Body of pancreas (tissue), 4 donors: ENCODE measurements around the gene ASTN2. TPM values are rescaled to one million over a fixed set of nuclear protein-coding genes. Genes with fewer than 3 reads are reported as not detected.

Experiments
- ATAC-seq: fragments of 150-250 bp; one replicate; pipeline ENCODE4 v1.9.1; 2016
- DNase-seq, 4 donors: peaks; one replicate each; pipeline ENCODE4 v3.0.0-alpha.2; 2019
- H3K27ac ChIP-seq, 4 donors: fragments of 200-600 bp; sonication (generic); 1 replicate in 3 of 4; 2 replicates in 1 of 4; pipeline versions ENCODE4 v1.5.1 to v1.6.1; 2016 to 2019; ENCODE audit warnings: mild to moderate bottlenecking in 1 of 4, mixed read lengths in 1 of 4, moderate library complexity in 1 of 4
- H3K27me3 ChIP-seq, 2 donors: fragments of 200-600 bp; sonication (generic); one replicate each; pipeline ENCODE4 v1.6.0; 2016; ENCODE audit warnings: mild to moderate bottlenecking in 1 of 2
- H3K36me3 ChIP-seq, 2 donors: fragments of 200-600 bp; sonication (generic); replicated peaks in 1 of 2; 2 replicates each; pipeline ENCODE4 v1.5.1; 2016; ENCODE audit warnings: low read depth in 2 of 2; ENCODE audit not compliant: insufficient read depth in 1 of 2
- H3K4me1 ChIP-seq: fragments of 200-600 bp; sonication (generic); one replicate; pipeline ENCODE4 v1.6.0; 2016
- H3K4me3 ChIP-seq, 2 donors: fragments of 200-600 bp; sonication (generic); 1 replicate in 1 of 2; 2 replicates in 1 of 2; pipeline ENCODE4 v1.5.1; 2016 to 2019
- H3K9me3 ChIP-seq, 3 donors: fragments of 200-600 bp; sonication (generic); 1 replicate in 2 of 3; 2 replicates in 1 of 3; pipeline ENCODE4 v1.5.1; 2016
- CTCF ChIP-seq, 7 experiments: fragments of 450-650 bp in 4 of 7; fragments of 200-600 bp in 3 of 7; sonication (generic) in 3 of 7; IDR thresholded peaks; one replicate each; pipeline ENCODE4 v1.5.1; 2016 to 2019; ENCODE audit warnings: antibody characterized with exemption in 7 of 7
- POLR2A ChIP-seq, 3 donors: fragments of 450-650 bp; IDR thresholded peaks; one replicate each; pipeline ENCODE4 v1.6.1; 2016; ENCODE audit warnings: antibody characterized with exemption in 3 of 3, mild to moderate bottlenecking in 2 of 3
- WGBS, 2 donors: methylation state at CpG; one replicate each; pipeline ENCODE4 v1.1.5; 2017; 5-methylcytosine and 5-hydroxymethylcytosine counted together
- intact Hi-C: fragments of 100-400 bp; cut with DNase I; formaldehyde crosslinking; loops from one replicate; pipeline ENCODE4 v1.15.1; 2023
- total RNA-seq, 2 donors: library from RNA; depleted of rRNA; stranded (reverse); fragments of >200 nt; gene quantifications; one replicate each; pipeline ENCODE4 v1.1.0, GENCODE V29; 2016

Gene ASTN2
- total RNA-seq, 2 donors from 2014 or later, result 8.2 to 9.6 TPM

GRCh38 chr9:117091529-117091928 is 323.3 kb downstream of the ASTN2 start:
- 51 to 72% methylated on average over 4 of the region's 4 CpGs for WGBS, 2 donors
- no peak for TF ChIP-seq POLR2A (IDR thresholded peaks at IDR 0.05)
- no peak for ATAC-seq
- DNase-seq, result no peak
- Histone ChIP-seq H3K9me3 (no peaks in the 10 kb centered on the region), H3K27ac (no peak overlapping the region), H3K4me3 (no peak overlapping the region), H3K4me1 (no peaks in the 10 kb centered on the region), H3K27me3 (no peaks in the 10 kb centered on the region), H3K36me3 (no peaks in the 10 kb centered on the region)
- intact Hi-C loops, result no loop called here

- no peaks in the 10 kb centered on the region for H3K36me3 ChIP-seq
- no peaks in the 10 kb centered on the region for H3K9me3 ChIP-seq
- H3K4me1 ChIP-seq, result no peaks in the 10 kb centered on the region
- DNase-seq (no peak), ATAC-seq (no peak)
- WGBS, 2 donors, result 79 to 82% methylated on average over 6 of the region's 6 CpGs
- H3K27ac ChIP-seq, result no peak overlapping the region
- TF ChIP-seq CTCF (IDR thresholded peaks at IDR 0.05) (no peak), POLR2A (IDR thresholded peaks at IDR 0.05) (no peak)
- intact Hi-C loops, result no loop called here
- H3K27me3 ChIP-seq, result no peaks in the 10 kb centered on the region
- no peak overlapping the region for H3K4me3 ChIP-seq
Measured at GRCh38 chr9:117088786-117089185, 326.1 kb downstream of the ASTN2 start.

GRCh38 chr9:117088140-117088539 is 326.7 kb downstream of the ASTN2 start:
- ATAC-seq (no peak), DNase-seq (no peak)
- H3K4me3 ChIP-seq, result no peak overlapping the region
- intact Hi-C loops, result no loop called here
- no peak overlapping the region for H3K27ac ChIP-seq
- no peaks in the 10 kb centered on the region for H3K4me1 ChIP-seq
- no peaks in the 10 kb centered on the region for H3K9me3 ChIP-seq
- 57 to 64% methylated on average over 4 of the region's 4 CpGs for WGBS, 2 donors
- no peaks in the 10 kb centered on the region for H3K27me3 ChIP-seq
- no peak for TF ChIP-seq POLR2A (IDR thresholded peaks at IDR 0.05)
- no peak for TF ChIP-seq CTCF (IDR thresholded peaks at IDR 0.05)
- H3K36me3 ChIP-seq, result no peaks in the 10 kb centered on the region

GRCh38 chr9:117084221-117084620 is 330.6 kb downstream of the ASTN2 start:
- WGBS, 2 donors, result 81 to 89% methylated on average over 4 of the region's 4 CpGs
- intact Hi-C loops, result no loop called here

GRCh38 chr9:117083559-117083958 is 331.3 kb downstream of the ASTN2 start:
- no peak overlapping the region for H3K27ac ChIP-seq
- intact Hi-C loops, result no loop called here
- no peaks in the 10 kb centered on the region for H3K36me3 ChIP-seq
- no peaks in the 10 kb centered on the region for H3K9me3 ChIP-seq
- H3K27me3 ChIP-seq, result no peaks in the 10 kb centered on the region
- no peak overlapping the region for H3K4me3 ChIP-seq
- WGBS, 2 donors, result 56 to 68% methylated on average over 8 of the region's 8 CpGs
- no peaks in the 10 kb centered on the region for H3K4me1 ChIP-seq
- ATAC-seq (no peak), DNase-seq (no peak)
- TF ChIP-seq POLR2A (IDR thresholded peaks at IDR 0.05) (no peak), CTCF (IDR thresholded peaks at IDR 0.05) (no peak)

More at GRCh38 chr9:117084221-117084620, 330.6 kb downstream of the ASTN2 start:
- Histone ChIP-seq H3K27me3 (no peaks in the 10 kb centered on the region), H3K9me3 (no peaks in the 10 kb centered on the region), H3K4me3 (no peak overlapping the region), H3K36me3 (no peaks in the 10 kb centered on the region), H3K27ac (no peak overlapping the region), H3K4me1 (no peaks in the 10 kb centered on the region)
- ATAC-seq (no peak), DNase-seq (no peak)
- TF ChIP-seq CTCF (IDR thresholded peaks at IDR 0.05), result no peak
- TF ChIP-seq POLR2A (IDR thresholded peaks at IDR 0.05), result no peak
